ENCODE results near the gene SCG3. TPM values are rescaled to one million over a fixed set of nuclear protein-coding genes. Genes with fewer than 3 reads are reported as not detected.

Gene SCG3
- total RNA-seq, 1 donor from 2014 or later: not detected

DNA sequence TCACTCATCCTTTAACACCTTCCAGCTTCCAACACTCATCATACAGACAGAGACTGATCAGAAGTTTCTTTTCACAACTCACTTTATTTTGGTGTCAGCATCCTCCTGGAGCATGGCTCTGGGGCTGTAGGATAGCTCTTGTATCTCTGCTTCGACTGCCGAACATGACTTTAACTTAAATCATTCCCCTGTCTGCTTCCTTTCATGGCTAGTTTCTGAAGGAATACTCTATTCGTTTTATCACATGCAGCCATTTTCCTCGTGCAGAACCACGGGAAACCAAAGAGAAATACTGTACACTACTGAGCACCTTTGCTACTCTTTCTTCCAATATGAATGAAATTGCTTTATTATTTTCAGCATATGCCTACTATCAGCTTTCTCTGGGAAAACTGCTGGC lies 68.0 kb downstream of the SCG3 start:
- no peaks in the 10 kb centered on the region for H3K27me3 ChIP-seq
- peaks cover 0 to 8% of the 10 kb centered on the region in 2 donors for H3K4me1 ChIP-seq
- H3K27ac ChIP-seq: no peak overlapping the region
- TF ChIP-seq, protein P1, sequence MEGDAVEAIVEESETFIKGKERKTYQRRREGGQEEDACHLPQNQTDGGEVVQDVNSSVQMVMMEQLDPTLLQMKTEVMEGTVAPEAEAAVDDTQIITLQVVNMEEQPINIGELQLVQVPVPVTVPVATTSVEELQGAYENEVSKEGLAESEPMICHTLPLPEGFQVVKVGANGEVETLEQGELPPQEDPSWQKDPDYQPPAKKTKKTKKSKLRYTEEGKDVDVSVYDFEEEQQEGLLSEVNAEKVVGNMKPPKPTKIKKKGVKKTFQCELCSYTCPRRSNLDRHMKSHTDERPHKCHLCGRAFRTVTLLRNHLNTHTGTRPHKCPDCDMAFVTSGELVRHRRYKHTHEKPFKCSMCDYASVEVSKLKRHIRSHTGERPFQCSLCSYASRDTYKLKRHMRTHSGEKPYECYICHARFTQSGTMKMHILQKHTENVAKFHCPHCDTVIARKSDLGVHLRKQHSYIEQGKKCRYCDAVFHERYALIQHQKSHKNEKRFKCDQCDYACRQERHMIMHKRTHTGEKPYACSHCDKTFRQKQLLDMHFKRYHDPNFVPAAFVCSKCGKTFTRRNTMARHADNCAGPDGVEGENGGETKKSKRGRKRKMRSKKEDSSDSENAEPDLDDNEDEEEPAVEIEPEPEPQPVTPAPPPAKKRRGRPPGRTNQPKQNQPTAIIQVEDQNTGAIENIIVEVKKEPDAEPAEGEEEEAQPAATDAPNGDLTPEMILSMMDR (IDR thresholded peaks at IDR 0.05): no peak
- H3K4me3 ChIP-seq: no peak overlapping the region
- no peaks in the 10 kb centered on the region for H3K36me3 ChIP-seq
- intact Hi-C loops (cut with DNase I): no loop called here
- no peaks in the 10 kb centered on the region for H3K9me3 ChIP-seq
- no peak for DNase-seq (ENCODE audit: low spot score in 2 of 2)

DNA sequence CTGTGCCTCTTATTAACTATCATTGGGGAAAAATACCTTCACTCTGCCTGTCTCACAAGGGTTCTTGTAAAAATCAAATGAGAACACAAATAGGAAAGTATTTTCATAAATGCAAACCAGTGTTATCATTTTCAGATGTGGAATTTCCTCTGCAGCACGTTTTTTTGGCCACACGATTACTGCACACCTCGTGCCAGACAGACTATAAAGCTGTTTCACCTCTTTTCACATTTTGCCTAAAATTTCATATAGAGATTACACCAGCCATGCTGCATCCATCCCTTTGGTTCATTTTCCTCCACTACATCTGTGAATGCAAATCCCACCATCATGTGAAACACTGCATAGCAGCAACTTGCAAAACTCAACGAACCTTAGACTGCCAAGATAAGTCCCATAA lies 68.9 kb downstream of the SCG3 start:
- H3K36me3 ChIP-seq: no peaks in the 10 kb centered on the region
- H3K4me3 ChIP-seq: no peak overlapping the region
- intact Hi-C loops (cut with DNase I): loop anchor here (2.0 kb wide), 1 partner anchor 13 kb away; the partner anchor contains the start of gene LYSMD2
- no peak overlapping the region for H3K27ac ChIP-seq
- DNase-seq (ENCODE audit: low spot score in 2 of 2): no peak
- no peaks in the 10 kb centered on the region for H3K9me3 ChIP-seq
- no peaks in the 10 kb centered on the region for H3K27me3 ChIP-seq
- H3K4me1 ChIP-seq: peaks cover 0 to 8% of the 10 kb centered on the region in 2 donors
- TF ChIP-seq, protein P1 (IDR thresholded peaks at IDR 0.05): no peak

DNA sequence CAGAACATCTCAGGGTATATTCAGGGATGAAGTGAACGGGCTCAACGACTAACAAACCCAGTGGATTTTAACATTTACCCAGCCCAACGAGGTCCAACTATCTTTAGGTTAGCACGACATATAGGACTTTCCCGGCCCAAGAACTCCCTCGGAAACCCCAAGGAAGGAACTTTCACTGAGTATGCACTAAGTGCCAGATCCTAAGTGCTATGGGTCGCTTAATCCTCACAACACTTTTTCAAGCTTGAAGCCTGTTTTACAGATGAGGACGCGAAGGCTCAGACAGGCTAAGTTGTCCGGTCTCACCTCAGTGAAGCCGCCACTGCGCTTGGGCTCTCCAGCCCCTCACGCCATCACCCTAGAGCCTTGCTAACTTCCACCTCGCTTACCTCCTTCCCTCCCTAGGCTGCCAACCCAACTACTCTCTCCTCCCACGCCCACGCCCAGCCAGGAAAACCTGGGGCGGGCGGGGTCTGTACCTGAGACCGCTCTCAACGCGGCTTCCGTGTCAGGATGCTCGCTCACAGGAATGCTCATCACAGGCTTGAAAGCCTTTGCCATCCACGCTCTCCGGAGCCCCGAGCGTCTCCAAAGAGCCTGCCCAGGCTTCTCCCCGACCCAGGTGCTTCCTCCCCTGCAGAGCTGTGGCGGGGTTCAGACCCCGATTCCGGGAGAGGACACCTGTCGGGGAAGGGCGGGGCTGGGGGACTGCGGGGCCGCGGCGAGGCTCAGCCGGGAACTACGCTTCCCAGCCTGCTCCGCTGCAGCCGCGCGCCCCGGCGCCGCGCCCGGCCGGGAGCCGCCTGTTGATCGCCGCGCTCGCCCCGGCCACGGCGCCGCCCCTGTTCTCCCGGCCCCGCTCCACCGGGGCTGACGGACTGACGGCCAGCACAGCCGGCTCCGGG lies 69.7 kb downstream of the SCG3 start, which contains the start of gene TMOD2:
TMOD2 (plus strand) TSS at position 806 of the 905 bp plus-strand sequence. CDS start 14,845 bp downstream, outside the sequence.
- Histone ChIP-seq H3K4me1 (peaks cover 0 to 8% of the 10 kb centered on the region in 2 donors), H3K27ac (peak within 1 kb of the TSS in 1 of 2 donors; percentile 67), H3K4me3 (peak within 1 kb of the TSS; percentile 94 to 98), H3K27me3 (no peaks in the 10 kb centered on the region), H3K9me3 (no peaks in the 10 kb centered on the region), H3K36me3 (no peaks in the 10 kb centered on the region)
- intact Hi-C loops (cut with DNase I): loop anchor here (2.0 kb wide), 1 partner anchor 14 kb away; the partner anchor contains the start of gene LYSMD2
- TF ChIP-seq, protein P1 (IDR thresholded peaks at IDR 0.05): no peak
- peak in 1 of 2 donors; percentile 66 for DNase-seq (ENCODE audit: low spot score in 2 of 2)

DNA sequence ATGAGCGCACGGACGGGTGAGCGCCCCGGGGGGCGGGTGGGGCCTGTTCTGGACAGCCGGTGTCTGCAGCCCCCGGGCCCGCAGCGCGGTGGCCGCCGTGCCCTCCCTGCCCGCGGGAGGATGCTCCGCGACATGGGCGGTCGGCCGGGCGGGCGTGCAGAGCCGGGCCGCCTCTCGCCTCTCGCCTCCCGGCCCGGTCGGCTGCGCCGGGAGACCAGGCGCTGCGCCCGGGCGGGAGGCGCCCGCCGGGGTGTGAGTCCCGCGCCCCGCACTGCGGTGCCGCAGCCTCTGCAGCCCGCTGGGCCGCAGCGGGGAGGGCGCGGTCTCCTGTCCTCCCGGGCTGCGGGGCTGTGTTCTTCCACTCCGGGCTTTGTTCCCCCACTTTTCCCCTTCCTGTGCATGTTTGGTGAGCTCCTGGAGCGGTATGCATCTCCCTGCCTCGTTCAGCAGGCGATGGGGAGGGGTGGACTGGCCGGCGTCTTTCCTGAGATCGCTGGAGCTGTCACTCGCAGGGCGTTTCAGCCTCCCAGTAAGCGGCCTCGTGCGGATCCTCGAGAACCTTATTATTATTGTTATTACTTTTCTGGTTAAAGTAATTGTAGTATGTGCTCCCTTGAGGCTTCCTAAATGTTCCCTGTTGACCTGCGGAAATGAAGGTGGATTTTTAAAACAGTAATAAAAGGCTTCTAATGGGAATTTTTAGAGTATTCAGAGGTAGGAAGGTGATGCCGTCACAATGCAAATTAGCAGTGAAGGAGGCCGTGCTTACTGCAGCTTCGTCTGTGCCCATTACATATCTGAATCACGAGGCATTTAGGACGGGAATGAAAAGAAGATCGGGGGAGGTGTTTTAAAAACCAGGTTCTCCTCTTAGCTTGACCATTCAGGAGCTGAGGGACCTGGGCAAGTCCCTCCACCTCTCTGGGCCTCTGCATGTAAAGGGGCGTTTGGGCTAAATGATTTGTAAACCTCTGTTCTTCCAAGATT lies 70.7 kb downstream of the SCG3 start:
- no peaks in the 10 kb centered on the region for H3K36me3 ChIP-seq
- H3K9me3 ChIP-seq: no peaks in the 10 kb centered on the region
- DNase-seq (ENCODE audit: low spot score in 2 of 2): no peak
- peak overlapping the region in 1 of 2 donors; percentile 67 for H3K27ac ChIP-seq
- TF ChIP-seq, protein P1 (IDR thresholded peaks at IDR 0.05): no peak
- H3K27me3 ChIP-seq: no peaks in the 10 kb centered on the region
- H3K4me1 ChIP-seq: peaks cover 0 to 8% of the 10 kb centered on the region in 2 donors
- intact Hi-C loops (cut with DNase I): loop anchor here (2.0 kb wide), 1 partner anchor 15 kb away; the partner anchor contains the start of gene LYSMD2
- H3K4me3 ChIP-seq: peak overlapping the region; percentile 94 to 98

DNA sequence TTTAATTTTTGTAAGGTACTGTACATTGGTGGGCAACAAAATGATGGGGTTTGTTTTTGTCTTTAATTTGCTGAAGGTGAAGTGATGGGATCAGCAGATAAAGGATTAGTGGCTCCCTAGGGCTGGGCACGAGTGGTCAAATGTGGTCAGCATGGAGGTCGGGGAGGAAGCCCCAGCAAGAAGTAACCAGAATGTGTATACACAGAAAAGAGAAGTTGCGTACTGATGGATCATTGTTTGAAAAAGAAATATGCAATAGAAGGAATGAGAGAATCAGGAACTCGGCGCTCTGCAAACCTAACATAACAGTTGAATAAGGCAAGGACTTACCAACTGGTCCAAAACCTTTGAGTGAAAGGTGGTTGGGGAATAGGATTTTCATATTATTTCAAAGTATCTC lies 71.6 kb downstream of the SCG3 start:
- H3K4me3 ChIP-seq: peak overlapping the region; percentile 11 to 94
- H3K27me3 ChIP-seq: no peaks in the 10 kb centered on the region
- no peaks in the 10 kb centered on the region for H3K9me3 ChIP-seq
- H3K36me3 ChIP-seq: no peaks in the 10 kb centered on the region
- no peak for DNase-seq (ENCODE audit: low spot score in 2 of 2)
- intact Hi-C loops (cut with DNase I): no loop called here
- TF ChIP-seq, protein P1 (IDR thresholded peaks at IDR 0.05): no peak
- H3K4me1 ChIP-seq: peaks cover 0 to 8% of the 10 kb centered on the region in 2 donors
- no peak overlapping the region for H3K27ac ChIP-seq
